GDM1 (cell line): ENCODE results near the gene NPPB.
A peak's percentile ranks its signal among the peaks of the same experiment; 100 is the strongest.

Experiments
- DNase-seq: peaks from one replicate; lab custom pipeline; 2025; lab: John Stamatoyannopoulos, UW

The NPPB gene

GRCh38 chr1:11857164-11857851, 1.4 kb downstream of the NPPB start:
- no peak for DNase-seq

GRCh38 chr1:11856698-11857097, 2.0 kb downstream of the NPPB start:
- DNase-seq: no peak

- no peak for DNase-seq
Observed at GRCh38 chr1:11855430-11855829, 3.3 kb downstream of the NPPB start.

- no peak for DNase-seq
Observed at GRCh38 chr1:11854519-11854918, 4.2 kb downstream of the NPPB start.

- DNase-seq: no peak
Observed at GRCh38 chr1:11851180-11851579, 7.6 kb downstream of the NPPB start.

- DNase-seq: no peak
Observed at GRCh38 chr1:11850156-11850555, 8.6 kb downstream of the NPPB start.

GRCh38 chr1:11848373-11848700, 10.4 kb downstream of the NPPB start:
- no peak for DNase-seq

- DNase-seq: no peak
Observed at GRCh38 chr1:11847667-11848372, 10.9 kb downstream of the NPPB start, which contains the start of gene NPPA. NPPA (minus strand) TSS chr1:11847783; CDS start chr1:11847684, 99 bp downstream.

- DNase-seq: no peak
Observed at GRCh38 chr1:11845641-11846335, 13.0 kb downstream of the NPPB start.

- DNase-seq: peak; percentile 83
Observed at GRCh38 chr1:11842154-11843041, 16.3 kb downstream of the NPPB start.

- DNase-seq: no peak
Observed at GRCh38 chr1:11841245-11842153, 17.2 kb downstream of the NPPB start.

GRCh38 chr1:11839727-11840705, 18.7 kb downstream of the NPPB start:
- no peak for DNase-seq

GRCh38 chr1:11838349-11839272, 20.1 kb downstream of the NPPB start:
- DNase-seq: peak; percentile 25

- DNase-seq: no peak
Observed at GRCh38 chr1:11837767-11838348, 20.9 kb downstream of the NPPB start.

GRCh38 chr1:11836955-11837766, 21.6 kb downstream of the NPPB start:
- DNase-seq: no peak

- DNase-seq: no peak
Observed at GRCh38 chr1:11835441-11836225, 23.1 kb downstream of the NPPB start.

GRCh38 chr1:11833900-11834299, 24.8 kb downstream of the NPPB start:
- no peak for DNase-seq
